ENCODE measurements around the gene SYNJ2. TPM values are rescaled to one million over a fixed set of nuclear protein-coding genes. Genes with fewer than 3 reads are reported as not detected.

The SYNJ2 gene
- total RNA-seq, 1 donor from 2014 or later = 15.4 TPM

DNA sequence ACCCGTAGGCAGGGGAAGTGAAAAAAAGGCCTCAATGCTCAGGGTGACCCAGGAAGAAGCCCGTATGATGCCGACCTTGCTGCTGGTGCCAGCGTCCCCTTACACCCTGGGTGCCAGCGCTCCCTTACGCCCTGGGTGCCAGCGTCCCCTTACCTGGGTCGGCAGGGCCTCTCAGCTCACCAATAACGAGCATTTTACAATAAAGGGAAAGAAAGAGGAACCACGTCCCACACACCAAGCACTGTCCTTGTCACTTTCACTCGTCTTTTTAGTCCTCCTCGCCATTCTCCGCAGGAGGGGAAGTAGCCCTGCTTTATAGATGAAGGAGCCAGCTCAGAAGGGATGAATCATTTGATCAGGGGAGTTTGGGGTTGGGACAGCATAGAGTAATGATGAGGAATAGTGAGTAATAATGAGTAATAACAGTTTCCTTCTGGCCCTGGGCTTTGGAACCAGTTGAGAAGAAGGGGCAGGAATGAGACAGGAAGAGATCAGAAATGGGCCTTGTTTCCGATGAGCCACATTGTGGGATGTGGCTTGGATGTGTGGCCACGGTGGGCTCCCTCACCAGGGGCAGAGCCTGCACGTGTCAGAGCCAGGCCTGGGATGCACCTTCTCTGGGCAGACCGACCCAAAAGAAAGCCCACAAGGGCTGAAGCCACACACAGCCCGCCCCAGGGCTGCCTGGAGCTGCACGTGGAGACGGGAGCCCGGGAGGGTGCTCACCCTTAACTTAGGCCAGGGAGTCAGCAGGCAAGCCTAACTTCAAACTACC, 75.7 kb downstream of the SYNJ2 start:
- no peak for DNase-seq

DNA sequence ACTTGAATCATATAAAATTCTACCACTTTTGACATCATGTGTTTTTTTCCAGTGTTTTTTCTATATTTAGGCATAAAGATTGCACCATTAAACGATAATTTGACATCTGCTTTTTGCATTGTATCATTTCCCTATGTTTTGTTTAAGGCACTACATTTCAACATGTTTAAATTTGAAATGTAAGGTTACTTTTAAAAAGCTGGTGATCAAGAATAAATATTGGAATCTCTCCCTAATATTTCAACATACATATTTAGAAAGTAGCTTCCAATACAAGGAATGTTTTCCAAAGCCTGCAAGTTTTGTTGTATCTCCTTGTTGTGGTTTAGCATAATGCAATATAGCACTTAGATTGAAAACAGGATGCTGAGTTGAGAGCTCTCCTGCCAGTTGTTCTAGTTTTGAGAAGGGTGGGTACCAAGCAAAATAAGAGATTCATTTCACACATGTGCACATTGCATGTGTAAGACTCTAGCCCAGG, 76.5 kb downstream of the SYNJ2 start:
- DNase-seq = no peak

DNA sequence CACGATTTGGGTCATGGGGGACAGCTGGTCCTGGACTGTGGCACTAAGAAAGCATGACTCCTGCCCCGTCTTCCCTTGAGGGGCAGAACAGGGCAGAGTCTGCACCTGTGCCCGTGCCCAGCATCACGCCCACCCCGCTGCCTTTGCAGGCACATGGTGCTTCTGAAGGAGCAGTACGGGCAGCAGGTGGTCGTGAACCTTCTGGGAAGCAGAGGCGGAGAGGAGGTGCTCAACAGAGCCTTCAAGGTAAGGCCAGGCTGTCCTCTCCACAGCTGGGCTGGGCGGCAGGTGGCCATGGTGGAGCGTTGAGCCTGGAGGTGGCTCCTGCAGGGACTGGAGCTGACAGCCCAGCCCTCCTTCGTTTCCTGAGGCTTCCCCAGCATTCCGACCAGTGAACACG, 77.4 kb downstream of the SYNJ2 start:
- no peak for DNase-seq

DNA sequence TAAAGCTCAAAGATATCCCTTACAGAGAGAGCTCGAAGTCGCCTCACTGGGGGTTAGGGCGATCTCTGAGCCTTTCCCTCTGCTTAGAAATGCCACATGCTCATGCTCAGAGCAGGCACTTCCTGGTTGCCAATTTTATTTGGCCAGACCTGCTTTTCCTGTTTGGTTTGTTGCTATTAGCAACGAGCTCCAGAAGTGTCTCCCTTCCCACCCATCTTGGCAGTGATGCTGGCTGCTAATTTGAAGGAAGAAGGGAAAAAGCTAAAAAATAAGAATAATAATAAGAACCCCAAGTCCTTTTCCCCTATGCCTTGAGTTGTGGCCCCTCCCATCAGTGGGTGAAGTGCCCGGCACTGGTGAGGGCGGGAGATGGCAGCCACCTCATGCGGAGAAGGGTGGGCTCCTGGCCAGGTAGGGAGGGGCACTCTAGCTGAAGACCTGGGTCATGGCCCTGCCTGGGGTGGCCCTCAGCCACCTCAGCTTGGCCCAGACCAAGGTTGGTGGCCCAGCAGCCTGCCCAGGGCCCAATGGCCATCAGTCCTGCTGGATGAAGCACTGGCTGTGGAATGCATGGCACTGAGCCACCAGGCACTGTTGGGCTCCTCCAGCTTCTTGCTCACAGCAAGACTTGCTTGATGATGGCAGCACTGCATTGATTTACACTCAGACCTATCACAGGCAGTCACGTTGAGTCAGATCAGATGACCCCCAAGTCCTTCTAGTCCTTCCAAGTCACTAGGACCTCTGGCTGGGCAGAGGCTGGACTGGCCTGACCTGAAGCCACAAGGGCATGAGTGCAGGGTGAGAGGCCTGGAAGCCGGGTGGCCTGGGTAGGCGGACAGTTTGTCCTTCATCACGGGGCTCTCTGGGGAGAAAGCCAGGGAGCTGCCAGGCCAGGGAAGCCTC, 79.0 kb downstream of the SYNJ2 start:
- peak; percentile 93 for DNase-seq

DNA sequence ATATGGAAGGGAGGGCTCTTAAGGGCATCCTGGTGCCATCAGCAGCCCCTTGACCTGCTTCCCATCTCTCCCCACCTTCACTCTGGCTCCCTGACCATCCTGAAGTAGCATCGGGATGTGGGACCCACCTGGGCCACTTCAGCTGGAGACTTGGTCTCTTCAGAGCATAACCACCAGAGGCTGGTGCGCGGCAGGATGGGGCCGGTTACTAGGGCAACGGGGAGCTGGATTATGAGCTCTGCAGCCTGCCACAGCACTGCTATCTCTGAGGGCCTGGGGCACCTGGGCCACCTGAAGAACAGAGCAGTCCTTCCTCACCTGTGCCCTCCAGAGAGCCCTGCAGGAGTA, 79.7 kb downstream of the SYNJ2 start:
- DNase-seq = no peak

DNA sequence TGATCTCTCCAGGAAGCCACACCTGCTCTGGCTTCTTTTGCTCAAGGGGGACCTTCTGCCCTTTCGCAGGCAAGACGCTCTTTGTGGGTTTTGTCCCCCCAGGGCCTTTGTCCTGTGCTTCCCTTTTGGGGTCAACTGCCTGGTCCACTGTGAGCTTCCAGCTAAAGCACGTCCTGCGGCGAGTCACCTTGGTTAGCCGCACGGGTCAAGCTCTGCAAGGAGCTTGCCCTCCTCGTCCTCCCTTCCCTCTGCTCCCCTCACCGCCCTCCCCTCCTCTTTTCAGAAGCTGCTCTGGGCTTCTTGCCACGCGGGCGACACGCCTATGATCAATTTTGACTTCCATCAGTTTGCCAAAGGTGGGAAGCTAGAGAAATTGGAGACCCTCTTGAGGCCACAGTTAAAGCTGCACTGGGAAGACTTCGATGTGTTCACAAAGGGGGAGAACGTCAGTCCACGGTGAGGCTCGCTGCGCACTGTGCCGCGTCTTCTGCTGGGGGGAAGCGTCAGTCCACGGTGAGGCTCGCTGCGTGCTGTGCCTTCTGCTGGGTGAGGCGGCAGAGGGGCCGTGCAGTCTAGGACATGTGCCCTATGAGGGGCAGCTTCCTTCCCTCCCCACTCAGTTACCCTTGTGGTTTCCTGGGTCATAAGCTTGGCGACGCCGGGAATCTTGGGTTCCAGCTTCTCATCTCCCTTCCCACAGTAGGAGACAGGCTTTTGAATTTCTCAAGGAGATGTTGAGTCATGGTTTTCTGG, 80.2 kb downstream of the SYNJ2 start:
- DNase-seq = peak; percentile 79

DNA sequence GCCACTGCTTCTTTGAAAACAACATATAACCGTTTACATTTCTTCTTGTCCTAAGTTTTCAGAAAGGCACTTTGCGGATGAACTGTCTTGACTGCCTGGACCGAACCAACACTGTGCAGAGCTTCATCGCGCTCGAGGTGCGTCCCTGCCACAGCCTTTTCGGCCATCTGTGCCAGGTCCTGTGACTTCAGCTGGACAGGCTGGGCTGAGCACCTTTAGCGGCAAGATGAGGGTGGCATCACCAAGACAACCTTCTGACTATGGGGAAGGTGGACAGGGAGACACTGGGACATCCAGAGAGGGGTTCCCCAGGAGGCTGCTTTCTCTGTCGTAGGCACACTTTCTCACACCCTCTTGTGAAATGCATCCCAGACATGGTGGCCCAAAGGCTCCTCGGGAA, 82.1 kb downstream of the SYNJ2 start:
- DNase-seq = no peak

DNA sequence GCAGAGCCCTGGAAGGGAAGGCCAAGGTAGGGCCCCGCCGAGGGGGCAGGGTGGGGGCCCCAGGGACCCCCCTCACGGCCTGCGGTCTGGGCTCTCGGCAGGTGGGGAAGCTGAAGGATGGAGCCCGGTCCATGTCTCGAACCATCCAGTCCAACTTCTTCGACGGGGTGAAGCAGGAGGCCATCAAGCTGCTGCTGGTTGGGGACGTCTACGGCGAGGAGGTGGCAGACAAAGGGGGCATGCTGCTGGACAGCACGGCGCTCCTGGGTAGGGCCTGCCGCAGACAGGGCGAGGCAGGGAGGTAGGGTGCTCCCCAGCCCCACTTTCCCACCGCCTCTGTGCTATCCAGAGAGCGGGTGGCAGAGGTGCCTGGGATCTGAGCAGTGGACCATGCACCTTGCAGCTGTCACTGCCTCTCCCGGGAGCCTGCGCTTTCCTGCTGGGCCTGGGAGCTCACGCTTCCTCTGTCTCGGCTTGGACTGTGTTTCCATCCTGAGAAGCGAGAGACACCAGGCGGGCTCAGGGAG, 83.1 kb downstream of the SYNJ2 start:
- DNase-seq = no peak

DNA sequence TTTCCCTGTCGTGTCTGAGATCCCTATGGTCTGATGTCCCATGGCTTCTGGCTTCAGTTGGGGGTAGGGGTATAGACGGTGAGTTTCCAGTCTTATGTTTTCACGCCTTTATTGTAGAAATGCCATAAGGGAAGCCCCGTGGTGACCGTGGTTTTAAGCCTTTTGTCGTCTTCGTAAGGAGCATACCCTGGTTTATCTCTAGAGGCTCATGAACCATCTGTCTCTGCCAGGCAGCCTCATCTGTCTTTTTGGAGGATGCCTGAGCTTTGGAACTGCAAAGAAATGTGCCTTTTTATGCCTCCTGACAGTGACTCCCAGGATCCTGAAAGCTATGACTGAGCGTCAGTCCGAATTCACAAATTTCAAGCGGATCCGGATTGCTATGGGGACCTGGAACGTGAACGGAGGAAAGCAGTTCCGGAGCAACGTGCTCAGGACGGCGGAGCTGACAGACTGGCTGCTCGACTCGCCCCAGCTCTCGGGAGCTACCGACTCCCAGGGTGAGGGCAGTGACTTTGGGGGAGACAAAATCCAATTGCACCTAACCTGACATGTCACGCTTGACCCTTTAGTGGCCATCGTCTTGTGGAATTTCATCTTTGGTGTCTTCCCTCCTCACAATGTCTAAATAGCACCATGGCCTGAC, 84.6 kb downstream of the SYNJ2 start:
- no peak for DNase-seq

DNA sequence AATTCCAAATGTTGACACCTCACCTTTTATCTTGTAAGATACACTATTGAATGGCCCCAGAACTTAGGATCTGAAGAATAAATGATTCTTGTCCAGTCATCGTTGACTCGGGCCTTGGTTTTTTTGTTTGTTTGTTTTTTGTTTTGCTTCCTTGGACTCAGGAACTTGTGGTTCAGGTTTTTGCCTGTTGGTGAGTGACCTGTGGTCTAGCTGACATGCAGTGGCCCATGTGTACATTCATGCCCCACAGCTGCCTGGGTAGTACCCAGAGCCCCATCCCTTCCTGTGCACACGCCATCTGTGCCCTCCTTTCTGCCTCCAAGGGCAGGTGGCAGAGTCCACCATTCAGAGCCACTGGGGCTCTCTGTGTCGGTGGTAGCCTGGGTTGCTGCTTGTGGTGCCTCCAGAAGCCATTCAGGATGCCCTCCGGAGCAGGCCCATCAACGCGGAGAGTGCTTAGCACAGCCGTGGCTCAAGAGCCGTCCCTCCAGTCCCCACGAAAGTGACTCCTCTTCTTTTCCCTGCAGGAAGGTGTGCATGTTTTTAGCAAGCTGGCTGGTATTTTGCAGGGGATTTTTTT, 85.9 kb downstream of the SYNJ2 start:
- no peak for DNase-seq

DNA sequence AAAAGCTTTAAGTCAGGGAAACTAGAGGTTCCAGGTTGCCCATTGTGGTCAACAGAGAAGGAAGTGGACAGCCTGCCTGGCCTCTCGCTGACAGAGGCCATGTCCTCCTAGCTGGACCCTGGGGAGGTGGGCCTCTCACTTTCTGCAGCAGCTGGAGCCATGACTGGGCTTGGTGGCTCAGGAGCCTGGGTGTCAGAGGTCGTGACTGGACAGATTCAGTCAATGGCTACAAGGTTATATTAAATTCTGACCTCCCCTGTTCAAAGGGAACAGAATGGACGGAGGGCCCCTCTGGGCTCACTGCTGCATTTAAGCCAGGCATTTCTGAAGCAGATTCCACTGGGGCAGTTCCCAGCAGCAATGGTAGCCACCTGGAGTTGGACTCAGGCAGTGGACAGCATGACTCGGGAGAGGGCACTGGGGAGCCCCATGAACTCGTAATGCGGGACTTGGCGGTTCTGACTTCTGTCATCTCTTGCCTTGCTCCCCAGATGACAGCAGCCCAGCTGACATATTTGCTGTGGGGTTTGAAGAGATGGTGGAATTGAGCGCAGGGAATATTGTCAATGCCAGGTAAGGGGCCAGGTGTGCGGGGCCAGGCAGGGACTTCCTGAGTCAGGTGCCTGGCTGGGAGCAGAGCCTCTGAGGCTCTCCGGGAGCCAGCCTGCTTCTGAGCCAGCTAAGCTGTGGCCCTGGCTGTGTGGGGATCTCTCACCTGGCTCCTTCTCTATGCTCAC, 86.7 kb downstream of the SYNJ2 start:
- DNase-seq = no peak

DNA sequence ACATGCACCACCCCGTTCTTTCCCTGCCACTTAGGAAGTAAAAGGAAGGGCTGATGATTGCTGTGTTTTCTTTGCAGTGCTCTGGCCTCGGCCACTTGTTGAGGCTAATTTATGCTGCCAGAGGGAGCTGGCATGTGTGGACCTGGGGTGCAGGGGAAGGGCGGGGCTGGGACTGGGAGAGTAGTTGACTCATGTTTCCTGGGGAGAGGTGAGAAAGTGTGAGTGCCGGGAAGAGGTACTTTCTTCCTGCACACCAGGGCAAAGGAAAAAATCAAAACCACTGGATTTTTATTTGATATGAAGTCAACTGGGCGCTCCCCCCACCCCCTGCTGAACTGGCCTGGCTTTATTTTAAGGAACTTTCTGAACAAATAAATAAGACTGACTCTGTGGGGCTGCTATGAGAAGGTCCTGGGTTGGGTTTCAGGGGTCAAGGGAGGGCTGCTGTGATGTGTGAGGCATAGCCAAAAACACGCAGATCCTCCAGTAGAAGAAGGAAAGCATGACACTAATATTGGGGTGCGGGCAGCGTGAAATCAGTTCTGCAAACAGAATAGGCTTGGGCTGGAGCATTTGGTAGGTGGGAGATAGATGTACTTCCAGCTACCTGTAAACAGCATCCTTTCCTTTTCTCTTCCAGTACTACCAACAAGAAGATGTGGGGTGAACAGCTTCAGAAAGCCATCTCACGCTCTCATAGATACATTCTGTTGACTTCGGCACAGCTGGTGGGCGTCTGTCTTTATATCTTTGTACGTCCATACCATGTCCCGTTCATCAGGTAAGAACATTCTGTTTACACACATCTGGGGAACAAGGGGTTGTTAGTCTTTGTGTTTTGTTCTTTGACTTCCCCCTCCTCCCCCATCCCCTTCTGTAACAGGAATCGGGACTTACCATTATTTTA, 87.5 kb downstream of the SYNJ2 start:
- no peak for DNase-seq

DNA sequence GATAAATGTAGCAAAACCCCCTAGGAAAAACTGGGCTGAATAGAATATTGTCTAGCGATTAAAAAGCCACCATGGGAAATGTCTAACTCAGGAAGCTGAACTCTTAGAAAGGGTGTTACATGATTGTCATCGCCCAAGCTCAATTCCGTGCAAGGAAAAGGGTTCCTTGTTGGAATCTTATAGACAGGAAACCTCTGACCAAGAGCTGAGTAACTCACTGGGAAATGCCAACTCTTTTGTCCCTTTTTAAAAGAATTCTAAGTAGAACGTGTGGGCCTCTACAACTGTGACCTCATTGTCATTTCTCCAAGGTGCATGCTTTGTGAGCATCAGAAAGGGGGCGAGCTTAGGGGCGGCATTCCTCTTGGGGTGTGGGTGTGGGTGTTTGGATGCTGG, 88.1 kb downstream of the SYNJ2 start:
- DNase-seq = no peak

DNA sequence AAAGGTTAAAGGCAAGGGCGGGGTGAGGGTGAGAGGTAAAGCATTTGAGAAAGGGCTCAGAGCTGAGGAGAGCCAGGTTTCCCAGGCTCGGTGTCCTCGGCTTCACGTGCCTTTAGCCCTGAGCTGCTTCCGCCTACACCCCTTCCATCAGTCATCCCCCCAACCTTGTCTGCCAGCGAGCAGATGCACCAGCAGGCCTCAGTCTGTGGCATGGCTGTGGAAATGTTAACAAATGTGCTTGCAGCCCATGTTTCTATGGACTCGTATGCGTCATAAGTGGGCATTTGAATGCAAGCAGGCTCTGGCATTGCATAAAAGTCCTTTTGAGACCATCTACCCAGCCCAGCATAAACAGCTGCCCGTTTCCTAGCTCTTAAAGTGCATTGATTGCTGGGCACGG, 88.8 kb downstream of the SYNJ2 start:
- DNase-seq = no peak

DNA sequence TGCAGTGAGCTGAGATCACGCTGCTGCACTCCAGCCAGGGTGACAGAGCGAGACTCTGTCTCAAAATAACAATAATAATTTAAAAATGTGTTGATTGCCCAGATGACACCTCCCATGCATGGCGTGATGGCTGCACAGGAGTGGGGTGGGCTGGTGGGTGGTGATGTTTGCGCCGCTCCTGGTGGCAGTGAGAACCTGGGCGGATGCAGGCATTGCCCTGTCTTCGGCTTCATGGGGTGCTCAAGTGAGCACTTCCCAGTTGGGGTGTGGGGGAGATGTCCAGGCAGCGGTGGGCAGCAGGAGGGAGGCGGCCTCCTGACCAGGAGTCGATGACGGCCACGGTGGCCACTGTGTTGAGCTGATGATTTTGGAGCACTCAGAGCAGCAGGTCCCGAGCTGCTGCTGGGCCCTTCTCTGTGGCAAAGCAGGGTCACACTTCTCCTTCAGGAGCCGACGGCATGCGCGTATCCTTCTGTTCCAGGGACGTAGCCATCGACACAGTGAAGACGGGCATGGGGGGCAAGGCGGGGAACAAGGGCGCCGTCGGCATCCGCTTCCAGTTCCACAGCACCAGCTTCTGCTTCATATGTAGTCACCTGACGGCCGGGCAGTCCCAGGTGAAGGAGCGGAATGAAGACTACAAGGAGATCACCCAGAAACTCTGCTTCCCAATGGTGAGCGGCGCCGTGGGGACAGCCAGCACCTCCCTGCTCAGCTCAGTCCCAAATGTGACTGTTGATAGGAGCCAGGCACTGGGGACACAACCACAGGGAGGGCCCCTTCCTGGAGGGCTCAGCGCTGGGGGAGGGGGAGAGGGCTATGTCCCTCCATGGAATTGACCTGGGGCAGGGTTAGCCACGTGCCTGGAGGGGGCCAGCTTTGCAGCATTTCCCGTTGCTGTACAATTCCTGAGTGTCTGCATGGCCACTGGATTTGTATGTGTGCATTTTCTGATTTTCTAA, 89.7 kb downstream of the SYNJ2 start:
- no peak for DNase-seq

DNA sequence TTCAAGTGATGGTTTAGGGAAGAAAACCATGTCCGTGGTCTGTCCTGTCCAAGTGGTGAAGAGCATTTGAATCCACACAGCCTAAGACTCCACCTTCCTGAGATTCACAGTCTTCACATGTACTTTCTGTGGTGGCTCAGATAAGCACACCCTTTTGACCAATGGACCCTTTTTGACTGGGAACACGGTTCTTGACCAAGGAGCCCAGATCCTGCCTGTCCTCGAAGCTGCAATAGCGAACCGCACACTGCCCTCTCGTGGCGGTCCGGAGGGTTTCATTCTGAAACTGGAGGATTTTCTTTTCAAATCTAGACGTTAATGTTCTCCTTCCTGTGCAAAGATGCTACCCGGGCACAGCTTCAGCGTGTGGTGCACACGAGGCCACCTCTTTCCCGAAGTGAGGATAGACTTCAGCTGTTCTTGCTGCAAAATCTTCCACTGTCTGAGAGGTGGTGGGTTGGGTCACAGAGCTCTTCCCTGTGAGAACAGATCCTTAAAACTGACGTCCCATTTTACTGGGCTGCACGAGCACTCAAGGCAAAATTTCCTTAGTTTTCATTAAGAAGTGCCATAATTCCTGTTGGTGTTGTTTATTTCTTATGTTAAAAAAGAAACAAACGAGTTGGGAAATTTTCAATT, 90.5 kb downstream of the SYNJ2 start:
- peak; percentile 84 for DNase-seq

DNA sequence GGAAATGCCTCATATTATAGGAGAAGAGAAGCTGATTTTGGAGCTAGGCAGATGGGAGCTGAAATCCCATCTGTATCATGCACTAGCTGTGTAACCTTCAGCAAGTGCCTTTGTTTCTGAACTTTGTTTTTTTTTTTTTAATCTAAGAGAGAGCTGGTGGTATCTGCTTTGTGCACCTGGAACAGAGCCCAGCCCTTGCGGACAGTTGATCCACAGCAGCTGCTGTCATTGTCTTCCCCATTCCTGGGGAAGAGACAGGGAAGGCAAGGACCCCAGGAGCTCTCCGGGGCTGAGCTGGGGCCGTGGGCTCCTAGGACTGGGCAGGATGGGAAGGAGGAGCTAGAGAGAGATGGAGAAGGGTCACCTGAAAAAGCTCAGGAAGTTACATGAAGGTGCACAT, 92.1 kb downstream of the SYNJ2 start:
- no peak for DNase-seq

DNA sequence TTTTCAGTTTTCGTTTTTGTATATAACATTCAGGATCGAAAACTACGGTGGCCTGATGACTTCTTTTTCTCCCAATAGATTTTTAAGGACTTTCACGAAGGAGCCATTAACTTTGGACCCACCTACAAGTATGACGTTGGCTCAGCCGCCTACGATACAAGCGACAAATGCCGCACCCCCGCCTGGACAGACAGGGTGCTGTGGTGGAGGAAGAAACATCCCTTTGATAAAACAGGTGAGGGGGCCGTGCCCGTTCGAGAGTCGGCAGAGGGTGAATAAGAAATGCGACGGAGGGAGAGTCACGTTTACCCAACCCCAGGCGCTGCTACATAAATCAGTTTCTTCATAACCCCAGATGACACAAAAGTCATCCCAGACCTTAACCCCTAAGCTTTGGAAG, 94.9 kb downstream of the SYNJ2 start:
- no peak for DNase-seq
